HG03025 (cell line): ENCODE measurements around the gene QDPR.
"Not testable (repeated sequence)": the region's sequence is repeated elsewhere in the genome, so short reads cannot be mapped to it uniquely, and the experiment has no call there.

ENCODE experiments used
- ATAC-seq: cut with Tn5 transposase; IDR thresholded peaks from one replicate; pipeline ENCODE4 v1.9.1; 2021; ENCODE audit warnings: mild to moderate bottlenecking, moderate library complexity; ENCODE audit not compliant: unreplicated experiment, low FRiP score

QDPR gene

GRCh38 chr4:17511950-17512795 lies at the start of gene QDPR:
Gene QDPR, minus strand, starts transcription at chr4:17512090. Its CDS starts 36 bp downstream, at chr4:17512054.
- ATAC-seq: peak; percentile 89

GRCh38 chr4:17561195-17561909 lies 49.5 kb upstream of the QDPR start:
- ATAC-seq: no peak

GRCh38 chr4:17560065-17560673 lies 48.3 kb upstream of the QDPR start:
- no peak for ATAC-seq

DNA sequence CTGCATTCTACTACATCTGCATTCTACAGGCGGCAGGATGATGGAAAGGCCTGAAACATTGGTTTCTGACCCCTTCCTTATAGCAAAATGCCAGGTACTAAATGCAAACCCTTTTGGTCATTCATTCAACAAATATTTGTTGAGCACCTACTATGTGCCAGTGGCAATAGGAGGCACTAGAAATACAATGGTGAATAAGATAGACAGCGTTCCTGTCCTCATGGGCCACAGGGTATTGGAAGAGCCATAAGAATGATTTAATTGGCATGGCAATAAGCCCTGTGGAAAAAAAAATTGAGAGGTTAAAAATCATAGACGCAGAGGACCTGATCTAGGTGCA lies 47.8 kb upstream of the QDPR start:
- no peak for ATAC-seq

DNA sequence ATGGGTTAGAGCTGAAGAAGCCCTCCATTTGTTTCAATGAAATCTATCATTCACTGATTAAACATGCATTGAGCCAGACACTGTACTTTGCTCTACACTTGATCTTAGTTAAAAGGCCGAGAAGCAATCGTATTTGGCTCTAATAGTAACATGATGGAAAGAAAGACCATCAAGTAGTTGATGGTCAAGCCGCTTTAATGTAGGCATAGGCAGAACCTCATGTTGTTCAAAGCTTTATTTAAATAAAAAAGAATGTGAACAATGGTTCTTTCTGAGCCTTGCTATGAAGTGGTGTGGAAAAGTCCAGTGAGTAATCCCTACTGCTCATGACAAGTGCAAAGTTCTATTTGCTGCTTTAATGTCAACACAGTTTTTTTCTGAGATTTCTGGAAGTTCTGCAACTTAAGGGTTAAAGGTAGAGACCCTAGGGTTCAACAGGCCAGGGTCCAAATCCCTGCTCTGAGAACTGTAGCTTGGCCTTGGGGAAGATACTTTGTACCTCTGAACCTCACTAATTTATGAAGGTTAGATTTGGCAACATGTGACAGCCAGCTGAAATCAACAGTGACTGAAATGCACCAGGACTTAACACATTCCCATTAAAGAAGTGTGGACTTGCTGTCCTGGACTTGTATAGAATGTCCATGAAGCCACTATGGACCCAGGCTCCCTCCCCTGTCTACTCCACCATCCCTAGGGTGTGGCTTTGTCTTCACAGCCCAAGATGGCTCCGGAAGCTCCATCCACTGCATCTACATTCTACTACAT lies 47.2 kb upstream of the QDPR start:
- ATAC-seq: no peak

DNA sequence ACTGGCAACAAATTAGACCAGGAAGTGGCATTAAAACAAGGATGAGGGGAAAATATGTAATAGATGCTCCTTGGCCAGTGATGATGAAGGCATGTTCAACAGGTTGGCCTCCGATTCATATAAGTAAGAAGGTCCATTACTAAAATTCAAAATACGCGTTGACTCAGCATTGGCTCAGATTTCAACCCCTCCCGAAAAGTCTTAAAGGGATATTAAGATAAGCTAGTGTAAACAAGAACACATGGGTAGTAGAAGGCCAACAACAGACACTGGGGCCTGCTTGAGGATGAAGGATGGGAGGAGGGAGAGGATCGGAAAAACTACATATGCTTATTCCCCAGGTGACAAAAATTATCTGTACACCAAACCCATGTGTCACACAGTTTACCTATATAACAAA lies 46.0 kb upstream of the QDPR start:
- no peak for ATAC-seq

GRCh38 chr4:17556498-17556897 lies 44.6 kb upstream of the QDPR start:
- no peak for ATAC-seq

- no peak for ATAC-seq
These were observed 42.7 kb upstream of the QDPR start for GRCh38 chr4:17554568-17554967.

DNA sequence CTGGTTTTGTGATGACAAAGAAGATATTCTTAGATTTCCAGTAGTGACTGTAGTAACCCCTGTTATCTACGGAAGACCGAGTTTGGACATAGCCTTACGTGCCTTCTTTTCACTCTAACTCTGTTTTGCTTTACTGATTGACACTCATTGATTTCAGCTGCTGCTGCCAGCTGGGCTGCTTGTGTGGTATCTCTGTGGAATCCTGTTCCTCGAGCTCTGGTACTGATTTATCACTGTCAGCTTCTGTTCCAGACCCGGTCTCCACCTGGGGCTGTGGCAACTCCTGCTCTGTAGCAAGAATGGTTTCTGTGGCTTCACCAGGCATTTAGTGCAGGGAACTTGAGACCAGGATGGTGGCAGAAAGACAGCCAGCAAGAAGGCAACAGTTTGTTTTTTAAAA lies 40.5 kb upstream of the QDPR start:
- ATAC-seq: no peak

DNA sequence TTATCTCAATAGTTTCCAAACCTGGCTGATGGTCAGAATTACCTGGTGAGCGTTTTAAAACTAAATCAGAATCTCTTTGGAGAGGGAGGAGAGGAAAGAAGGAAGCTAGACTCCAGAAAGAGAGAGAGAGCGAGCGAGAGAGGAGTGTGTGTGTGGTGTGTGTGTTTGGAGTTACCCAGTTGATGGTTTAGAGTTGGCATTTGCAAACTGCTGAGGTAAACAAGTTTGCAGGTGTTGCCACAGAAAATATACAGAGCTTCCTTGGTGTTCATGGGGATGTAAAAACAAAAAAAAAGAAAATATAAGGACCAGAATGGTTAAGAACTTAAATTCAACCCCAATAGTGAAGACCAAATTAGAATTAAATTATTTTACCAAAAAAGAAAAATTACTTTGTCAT lies 38.7 kb upstream of the QDPR start:
- no peak for ATAC-seq

GRCh38 chr4:17546678-17547077 lies 34.8 kb upstream of the QDPR start:
- no peak for ATAC-seq

DNA sequence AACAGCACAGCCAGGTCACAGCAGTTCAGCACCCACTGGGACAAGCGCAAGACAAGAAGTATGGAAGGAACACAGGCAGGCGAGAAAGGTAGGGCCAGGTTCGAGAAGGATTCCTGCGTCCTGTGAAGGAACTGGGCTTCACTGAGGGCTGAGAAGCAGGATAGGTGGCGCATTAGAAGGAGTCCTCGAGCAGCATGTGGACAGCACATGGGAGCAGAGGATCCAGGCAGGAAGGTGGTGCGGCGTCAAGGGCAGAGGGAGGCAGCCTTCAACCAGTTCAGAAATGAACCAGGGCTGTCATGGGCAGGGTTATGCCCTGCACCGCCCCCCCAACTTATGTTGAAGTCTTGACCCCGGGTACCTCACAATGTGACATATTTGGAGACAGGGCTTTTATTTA lies 34.3 kb upstream of the QDPR start:
- no peak for ATAC-seq

DNA sequence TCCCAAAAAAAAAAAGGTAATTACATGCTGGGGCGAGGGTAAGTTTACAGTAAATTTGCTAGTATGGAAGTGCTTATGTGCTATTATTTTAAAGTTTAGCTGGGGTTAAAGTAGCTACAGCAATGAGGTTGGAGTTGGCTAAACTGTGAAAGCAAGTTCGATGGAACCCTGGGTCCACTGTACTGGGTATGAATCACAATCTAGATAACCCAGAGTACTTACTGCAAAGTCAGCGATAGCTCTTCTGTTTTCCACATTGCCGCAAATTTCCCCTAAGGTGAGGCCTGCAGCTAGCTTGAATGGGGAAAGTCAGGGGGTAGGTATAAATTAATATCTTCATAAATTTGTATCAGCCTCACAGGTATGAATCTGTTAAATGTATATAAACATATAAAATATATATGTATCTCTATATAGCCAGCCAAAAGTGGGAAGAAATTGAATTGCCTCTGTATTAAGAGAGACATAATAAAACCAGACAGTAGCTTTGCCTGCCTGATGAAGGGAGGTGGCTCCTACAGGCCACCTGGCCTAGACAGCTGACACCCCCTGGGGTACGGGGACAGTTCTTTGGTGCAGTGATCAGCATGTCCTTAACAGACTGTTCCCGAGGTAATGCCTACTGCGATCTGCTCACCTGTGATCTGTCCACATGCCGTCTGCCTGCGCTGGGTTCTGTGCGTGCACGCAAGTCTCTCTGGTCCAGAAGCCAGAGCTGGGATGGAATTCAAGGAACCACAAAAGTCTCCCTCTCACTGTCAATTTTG lies 33.7 kb upstream of the QDPR start:
- no peak for ATAC-seq

DNA sequence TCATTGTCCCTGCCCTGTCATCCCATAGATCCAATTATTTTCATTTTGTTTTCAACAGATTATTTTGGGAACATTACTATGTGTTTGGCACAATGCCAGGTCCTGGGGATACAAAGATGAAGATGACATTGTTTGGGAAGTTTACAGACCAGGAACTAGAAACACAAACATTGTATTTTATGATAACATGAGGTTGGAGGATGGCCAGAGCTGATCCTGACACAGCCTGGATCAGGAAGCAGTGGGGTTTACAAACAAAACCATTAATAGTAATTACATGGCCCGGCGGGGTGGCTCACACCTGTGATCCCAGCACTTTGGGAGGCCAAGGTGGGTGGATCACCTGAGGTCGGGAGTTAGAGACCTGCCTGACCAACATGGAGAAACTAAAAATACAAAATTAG lies 32.9 kb upstream of the QDPR start:
- ATAC-seq: no peak

- ATAC-seq: no peak
These were observed 32.3 kb upstream of the QDPR start for GRCh38 chr4:17544205-17544604.

DNA sequence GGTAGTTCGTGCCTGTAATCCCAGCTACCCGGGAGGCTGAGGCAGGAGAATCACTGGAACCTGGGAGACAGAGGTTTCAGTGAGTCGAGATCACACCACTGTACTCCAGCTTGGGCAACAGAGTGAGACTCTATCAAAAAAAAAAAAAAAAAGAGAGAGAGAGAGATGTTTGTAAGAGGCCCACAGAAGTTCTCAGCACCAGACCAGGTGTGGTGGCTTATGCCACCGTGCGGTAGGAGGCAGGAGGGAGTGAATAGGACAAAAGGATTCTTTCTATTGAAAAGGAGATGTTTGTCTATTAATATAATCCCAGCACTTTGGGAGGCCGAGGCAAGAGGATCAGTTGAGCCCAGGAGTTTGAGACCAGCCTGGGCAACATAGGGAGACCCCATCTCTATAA lies 25.2 kb upstream of the QDPR start:
- ATAC-seq: not testable (repeated sequence)

DNA sequence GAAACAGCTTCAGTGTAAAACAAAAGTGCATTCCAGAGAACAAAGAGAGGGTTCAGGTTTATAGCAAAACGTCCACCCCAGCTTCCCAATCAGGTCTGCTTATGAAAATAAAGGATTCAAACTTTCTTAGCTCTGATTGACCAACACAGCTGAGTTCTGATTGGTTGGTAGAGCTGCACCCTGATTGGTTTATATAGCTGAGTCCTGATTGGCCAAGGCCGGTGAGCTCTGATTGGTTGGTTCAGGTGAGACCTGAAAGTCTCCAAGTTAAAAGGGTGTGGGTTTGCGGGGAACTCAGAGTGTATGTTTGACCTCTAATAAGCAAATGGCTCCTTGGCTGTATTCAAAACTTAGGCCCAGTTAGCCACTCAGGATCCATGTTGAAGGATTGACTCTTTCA lies 24.0 kb upstream of the QDPR start:
- no peak for ATAC-seq

DNA sequence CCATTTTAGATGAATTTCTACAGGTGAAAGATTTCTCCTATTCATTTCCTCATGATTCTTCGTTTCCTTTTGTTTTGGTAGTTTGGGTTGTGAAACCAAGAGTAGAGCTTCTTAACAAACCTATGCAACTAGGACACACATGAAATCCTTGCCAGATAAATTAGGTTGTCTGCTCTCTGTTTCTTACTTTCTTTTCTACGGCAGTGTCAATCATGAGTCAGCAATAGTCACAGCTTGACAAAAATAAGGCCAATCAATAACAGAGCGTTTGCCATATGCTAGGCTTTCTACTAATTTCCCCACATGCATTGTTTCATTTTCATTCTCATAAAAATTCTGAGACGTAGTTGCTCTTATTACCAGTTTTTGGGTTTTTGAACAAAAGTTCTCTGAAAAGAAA lies 23.4 kb upstream of the QDPR start:
- no peak for ATAC-seq

GRCh38 chr4:17534705-17535104 lies 22.8 kb upstream of the QDPR start:
- no peak for ATAC-seq
